Caco-2 (cell line): Measurements from ENCODE around the gene FARP1. TPM values are rescaled to one million over a fixed set of nuclear protein-coding genes. Genes with fewer than 3 reads are reported as not detected.

Source experiments
- BruUV-seq: library from RNA; stranded (reverse); fragments of 400-500 nt; replicated peaks from 2 replicates; lab custom pipeline; 2021; lab: Mats Ljungman, UMichigan
- CTCF ChIA-PET: fragments of 300-600 bp; sonication (Branson Sonifier 250); formaldehyde crosslinking; loops from one replicate; lab custom pipeline; 2022; ENCODE audit warnings: antibody characterized with exemption; lab: Charles Lee
- POLR2A ChIA-PET: fragments of 300-600 bp; sonication (Branson Sonifier 250); formaldehyde crosslinking; loops from one replicate; lab custom pipeline; 2022; ENCODE audit warnings: antibody characterized with exemption; lab: Charles Lee
- DNase-seq, 2 experiments: peaks; one replicate each; pipeline versions ENCODE4 v3.0.0 to v3.0.0-alpha.2; 2020 to 2022
- H3K27me3 ChIP-seq: replicated peaks from 2 replicates; pipeline ENCODE4 v1.6.0; 2011; ENCODE audit warnings: low read length; ENCODE audit not compliant: control insufficient read depth, insufficient read depth
- H3K36me3 ChIP-seq: 2 replicates; pipeline ENCODE4 v1.5.1; 2011; ENCODE audit warnings: low read length; ENCODE audit not compliant: control insufficient read depth, insufficient read depth
- H3K4me1 ChIP-seq: fragments of 250-450 bp; sonication (Bioruptor Pico); 2 replicates; pipeline ENCODE4 v1.5.1; 2020; ENCODE audit warnings: mild to moderate bottlenecking
- H3K4me3 ChIP-seq: 2 replicates; pipeline ENCODE4 v1.5.1; 2011; ENCODE audit warnings: low read depth, mild to moderate bottlenecking, control low read depth, low read length
- H3K9me3 ChIP-seq: fragments of 250-450 bp; sonication (Bioruptor Pico); 2 replicates; pipeline ENCODE4 v1.5.1; 2020; ENCODE audit warnings: mild to moderate bottlenecking, moderate library complexity
- H3K27ac Mint-ChIP-seq: one replicate; pipeline ENCODE4 v1.8.0; 2022; ENCODE audit warnings: mixed read lengths; ENCODE audit not compliant: unreplicated experiment
- H3K27me3 Mint-ChIP-seq: one replicate; pipeline ENCODE4 v1.8.0; 2022; ENCODE audit warnings: mixed read lengths; ENCODE audit not compliant: insufficient read depth, unreplicated experiment
- H3K36me3 Mint-ChIP-seq: one replicate; pipeline ENCODE4 v1.8.0; 2022; ENCODE audit warnings: mild to moderate bottlenecking, mixed read lengths; ENCODE audit not compliant: insufficient read depth, unreplicated experiment
- H3K4me1 Mint-ChIP-seq: one replicate; pipeline ENCODE4 v1.8.0; 2022; ENCODE audit warnings: low read depth, mixed read lengths; ENCODE audit not compliant: unreplicated experiment
- H3K4me3 Mint-ChIP-seq: one replicate; pipeline ENCODE4 v1.8.0; 2022; ENCODE audit warnings: mild to moderate bottlenecking, moderate library complexity, mixed read lengths; ENCODE audit not compliant: unreplicated experiment
- H3K9me3 Mint-ChIP-seq: one replicate; pipeline ENCODE4 v1.8.0; 2022; ENCODE audit warnings: mixed read lengths; ENCODE audit not compliant: unreplicated experiment
- intact Hi-C: fragments of 100-400 bp; cut with micrococcal nuclease; formaldehyde crosslinking; loops from one replicate; pipeline ENCODE4 v1.10.0; 2022; ENCODE audit not compliant: unreplicated experiment
- total RNA-seq: library from RNA; stranded (reverse); gene quantifications from 2 replicates; pipeline ENCODE4 v1.2.3, GENCODE V29; 2022
- TF ChIP-seq, protein P1 (sequence below), 2 experiments: fragments of 200-600 bp in 1 of 2; IDR thresholded peaks; 1 replicate in 1 of 2; 2 replicates in 1 of 2; pipeline versions ENCODE4 v1.5.1 to v1.8.0; 2011 to 2022; ENCODE audit warnings: antibody characterized with exemption in 1 of 2, control low read depth in 1 of 2, inconsistent platforms in 1 of 2, low read depth in 1 of 2, low read length in 1 of 2, mild to moderate bottlenecking in 1 of 2, moderate library complexity in 1 of 2; ENCODE audit not compliant: insufficient read depth in 1 of 2, severe bottlenecking in 1 of 2, unreplicated experiment in 1 of 2

FARP1 gene
- total RNA-seq, 1 experiment from 2014 or later = 189 TPM

DNA sequence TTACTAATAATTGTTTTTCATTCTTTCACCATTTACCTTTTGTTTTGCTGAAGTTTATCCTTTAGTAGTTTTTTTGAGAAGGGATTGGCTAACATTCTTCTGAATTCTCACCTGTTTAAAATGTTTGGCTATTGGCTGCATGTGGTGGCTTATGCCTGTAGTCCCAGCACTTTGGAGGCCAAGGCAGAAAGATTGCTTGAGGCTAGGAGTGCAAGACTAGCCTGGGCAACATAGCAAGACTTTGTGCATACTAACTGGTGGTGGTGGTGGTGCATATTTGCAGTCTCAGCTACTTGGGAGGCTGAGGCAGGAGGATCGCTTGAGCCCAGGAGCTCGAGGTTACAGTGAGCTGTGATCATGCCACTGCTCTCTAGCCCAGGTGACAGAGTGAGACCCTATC lies 61.7 kb downstream of the FARP1 start:
- ChIA-PET CTCF (no interaction called here), POLR2A (no interaction called here)
- Histone ChIP-seq H3K27me3 (no peaks in the 10 kb centered on the region), H3K4me3 (no peak overlapping the region), H3K36me3 (no peaks in the 10 kb centered on the region; the same call in none of the 2 replicates), H3K4me1 (peaks cover 10% of the 10 kb centered on the region), H3K9me3 (peaks cover 12% of the 10 kb centered on the region; the same call in 1 of the 2 replicates)
- no TSS peak for BruUV-seq
- H3K27me3 Mint-ChIP-seq = no peaks in the 10 kb centered on the region
- no peak overlapping the region for H3K4me3 Mint-ChIP-seq
- DNase-seq = no peak
- intact Hi-C loops = no loop called here
- H3K4me1 Mint-ChIP-seq = peaks cover 45% of the 10 kb centered on the region
- TF ChIP-seq, protein P1, sequence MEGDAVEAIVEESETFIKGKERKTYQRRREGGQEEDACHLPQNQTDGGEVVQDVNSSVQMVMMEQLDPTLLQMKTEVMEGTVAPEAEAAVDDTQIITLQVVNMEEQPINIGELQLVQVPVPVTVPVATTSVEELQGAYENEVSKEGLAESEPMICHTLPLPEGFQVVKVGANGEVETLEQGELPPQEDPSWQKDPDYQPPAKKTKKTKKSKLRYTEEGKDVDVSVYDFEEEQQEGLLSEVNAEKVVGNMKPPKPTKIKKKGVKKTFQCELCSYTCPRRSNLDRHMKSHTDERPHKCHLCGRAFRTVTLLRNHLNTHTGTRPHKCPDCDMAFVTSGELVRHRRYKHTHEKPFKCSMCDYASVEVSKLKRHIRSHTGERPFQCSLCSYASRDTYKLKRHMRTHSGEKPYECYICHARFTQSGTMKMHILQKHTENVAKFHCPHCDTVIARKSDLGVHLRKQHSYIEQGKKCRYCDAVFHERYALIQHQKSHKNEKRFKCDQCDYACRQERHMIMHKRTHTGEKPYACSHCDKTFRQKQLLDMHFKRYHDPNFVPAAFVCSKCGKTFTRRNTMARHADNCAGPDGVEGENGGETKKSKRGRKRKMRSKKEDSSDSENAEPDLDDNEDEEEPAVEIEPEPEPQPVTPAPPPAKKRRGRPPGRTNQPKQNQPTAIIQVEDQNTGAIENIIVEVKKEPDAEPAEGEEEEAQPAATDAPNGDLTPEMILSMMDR (IDR thresholded peaks at IDR 0.05; ENCODE audit: insufficient read depth in 1 of 2, low read depth in 1 of 2, low read length in 1 of 2, severe bottlenecking in 1 of 2, unreplicated experiment in 1 of 2) = no peak
- no peak overlapping the region for H3K27ac Mint-ChIP-seq
- H3K36me3 Mint-ChIP-seq = peaks cover 41% of the 10 kb centered on the region
- peaks cover 25% of the 10 kb centered on the region for H3K9me3 Mint-ChIP-seq

DNA sequence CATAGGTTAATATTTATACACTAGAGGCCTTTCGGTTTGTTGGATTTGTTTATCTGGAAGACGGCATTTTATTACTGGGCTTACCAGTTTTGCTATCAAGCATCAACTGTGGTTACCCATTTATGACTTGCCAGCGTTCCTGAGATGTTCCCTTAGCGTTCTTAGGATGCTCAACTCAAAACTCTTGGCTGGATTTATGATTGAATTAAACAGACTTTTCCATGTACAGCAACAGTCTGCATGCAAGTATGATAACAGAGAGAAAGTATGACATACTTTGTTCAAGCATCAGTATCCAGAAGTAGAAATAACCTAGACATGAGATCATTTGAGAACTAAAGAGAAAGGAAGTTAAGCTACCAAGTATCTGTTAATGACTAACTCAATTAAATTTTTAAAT lies 64.1 kb downstream of the FARP1 start:
- Mint-ChIP-seq H3K9me3 (peaks cover 43% of the 10 kb centered on the region), H3K36me3 (peaks cover 37% of the 10 kb centered on the region), H3K27ac (peak overlapping the region; percentile 26), H3K4me3 (no peak overlapping the region), H3K27me3 (no peaks in the 10 kb centered on the region), H3K4me1 (peaks cover 24% of the 10 kb centered on the region)
- Histone ChIP-seq H3K9me3 (peaks cover 14% of the 10 kb centered on the region; the same call in 1 of the 2 replicates), H3K4me3 (no peak overlapping the region), H3K27me3 (no peaks in the 10 kb centered on the region), H3K4me1 (peaks cover 4% of the 10 kb centered on the region), H3K36me3 (no peaks in the 10 kb centered on the region; the same call in 1 of the 2 replicates)
- no peak for DNase-seq
- TF ChIP-seq, protein P1 (IDR thresholded peaks at IDR 0.05; ENCODE audit: insufficient read depth in 1 of 2, low read depth in 1 of 2, low read length in 1 of 2, severe bottlenecking in 1 of 2, unreplicated experiment in 1 of 2) = no peak
- intact Hi-C loops = no loop called here
- CTCF ChIA-PET = no interaction called here
- no TSS peak for BruUV-seq
- POLR2A ChIA-PET = no interaction called here

- Histone ChIP-seq H3K27me3 (no peaks in the 10 kb centered on the region), H3K36me3 (no peaks in the 10 kb centered on the region; the same call in 1 of the 2 replicates), H3K9me3 (peaks cover 14% of the 10 kb centered on the region; the same call in 1 of the 2 replicates), H3K4me1 (no peaks in the 10 kb centered on the region; the same call in 1 of the 2 replicates), H3K4me3 (no peak overlapping the region)
- Mint-ChIP-seq H3K27me3 (no peaks in the 10 kb centered on the region), H3K36me3 (peaks cover 38% of the 10 kb centered on the region), H3K4me3 (no peak overlapping the region), H3K9me3 (peaks cover 43% of the 10 kb centered on the region), H3K4me1 (peaks cover 20% of the 10 kb centered on the region), H3K27ac (peak overlapping the region; percentile 26)
- intact Hi-C loops = no loop called here
- DNase-seq = no peak
- ChIA-PET POLR2A (no interaction called here), CTCF (no interaction called here)
- no TSS peak for BruUV-seq
- TF ChIP-seq, protein P1 (IDR thresholded peaks at IDR 0.05; ENCODE audit: insufficient read depth in 1 of 2, low read depth in 1 of 2, low read length in 1 of 2, severe bottlenecking in 1 of 2, unreplicated experiment in 1 of 2) = no peak
Measured at GRCh38 chr13:98207416-98207815, 64.5 kb downstream of the FARP1 start.
